ENCODE measurements around the gene EPN1. TPM values are rescaled to one million over a fixed set of nuclear protein-coding genes. Genes with fewer than 3 reads are reported as not detected.

The EPN1 gene
- total and polyA plus RNA-seq, 4 donors: 18.6 to 117 (median 77.8) TPM

DNA sequence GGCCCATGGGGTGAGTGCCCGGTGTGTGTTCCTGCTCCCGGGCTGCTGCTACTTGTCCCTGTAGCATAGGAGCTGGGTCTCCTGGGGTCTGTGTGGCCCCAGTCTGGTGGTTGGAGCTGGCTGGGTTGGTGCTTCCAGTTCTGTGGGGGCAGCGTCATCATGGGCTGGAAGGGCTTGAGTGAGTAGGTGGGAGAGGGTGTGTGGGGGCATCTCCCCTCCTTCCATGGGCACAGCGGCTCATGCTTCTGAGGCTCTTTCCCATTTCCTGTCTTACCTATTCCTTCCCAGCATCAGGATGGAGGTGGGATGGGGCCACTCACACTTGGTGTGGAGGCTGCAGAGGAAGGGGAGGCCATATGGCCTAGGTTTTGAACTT lies 8.0 kb upstream of the EPN1 start:
- Histone ChIP-seq H3K27me3 (ENCODE audit: control insufficient read depth in 4 of 4, insufficient read depth in 4 of 4, low read length in 3 of 4) (no peaks in the 10 kb centered on the region), H3K9me3 (ENCODE audit: control insufficient read depth in 4 of 4, low read length in 3 of 4) (no peaks in the 10 kb centered on the region), H3K36me3 (ENCODE audit: control insufficient read depth in 4 of 4, insufficient read depth in 3 of 4, low read depth in 1 of 4, low read length in 3 of 4) (peaks cover 27 to 75% (median 62%) of the 10 kb centered on the region in 4 donors), H3K27ac (ENCODE audit: low read depth in 1 of 2, low read length in 2 of 2) (no peak overlapping the region), H3K9ac (ENCODE audit: low read depth in 1 of 2, low read length in 2 of 2) (no peak overlapping the region), H3K4me3 (ENCODE audit: low read depth in 1 of 3, low read length in 3 of 3) (no peak overlapping the region), H3K4me1 (ENCODE audit: control insufficient read depth in 4 of 4, insufficient read depth in 4 of 4, low read length in 3 of 4) (peaks cover 0 to 12% (median 0%) of the 10 kb centered on the region in 4 donors)
- 99% methylated on average over 4 of the region's 4 CpGs for WGBS
- TF ChIP-seq GABPA (IDR thresholded peaks at IDR 0.05 in 1 of 2, conservative IDR thresholded peaks at IDR 0.05 in 1 of 2): no peak
- TF ChIP-seq, protein P1, sequence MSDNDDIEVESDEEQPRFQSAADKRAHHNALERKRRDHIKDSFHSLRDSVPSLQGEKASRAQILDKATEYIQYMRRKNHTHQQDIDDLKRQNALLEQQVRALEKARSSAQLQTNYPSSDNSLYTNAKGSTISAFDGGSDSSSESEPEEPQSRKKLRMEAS (IDR thresholded peaks at IDR 0.05): no peak
- TF ChIP-seq, protein P2, sequence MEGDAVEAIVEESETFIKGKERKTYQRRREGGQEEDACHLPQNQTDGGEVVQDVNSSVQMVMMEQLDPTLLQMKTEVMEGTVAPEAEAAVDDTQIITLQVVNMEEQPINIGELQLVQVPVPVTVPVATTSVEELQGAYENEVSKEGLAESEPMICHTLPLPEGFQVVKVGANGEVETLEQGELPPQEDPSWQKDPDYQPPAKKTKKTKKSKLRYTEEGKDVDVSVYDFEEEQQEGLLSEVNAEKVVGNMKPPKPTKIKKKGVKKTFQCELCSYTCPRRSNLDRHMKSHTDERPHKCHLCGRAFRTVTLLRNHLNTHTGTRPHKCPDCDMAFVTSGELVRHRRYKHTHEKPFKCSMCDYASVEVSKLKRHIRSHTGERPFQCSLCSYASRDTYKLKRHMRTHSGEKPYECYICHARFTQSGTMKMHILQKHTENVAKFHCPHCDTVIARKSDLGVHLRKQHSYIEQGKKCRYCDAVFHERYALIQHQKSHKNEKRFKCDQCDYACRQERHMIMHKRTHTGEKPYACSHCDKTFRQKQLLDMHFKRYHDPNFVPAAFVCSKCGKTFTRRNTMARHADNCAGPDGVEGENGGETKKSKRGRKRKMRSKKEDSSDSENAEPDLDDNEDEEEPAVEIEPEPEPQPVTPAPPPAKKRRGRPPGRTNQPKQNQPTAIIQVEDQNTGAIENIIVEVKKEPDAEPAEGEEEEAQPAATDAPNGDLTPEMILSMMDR (IDR thresholded peaks at IDR 0.05; ENCODE audit: low read depth, low read length, missing input control): no peak
- no peak for TF ChIP-seq JUND (IDR thresholded peaks at IDR 0.05)
- TF ChIP-seq FOXA2 (IDR thresholded peaks at IDR 0.05): no peak
- TF ChIP-seq EGR1 (IDR thresholded peaks at IDR 0.05; ENCODE audit: low read depth in 2 of 2): no peak
- TF ChIP-seq, protein P3, sequence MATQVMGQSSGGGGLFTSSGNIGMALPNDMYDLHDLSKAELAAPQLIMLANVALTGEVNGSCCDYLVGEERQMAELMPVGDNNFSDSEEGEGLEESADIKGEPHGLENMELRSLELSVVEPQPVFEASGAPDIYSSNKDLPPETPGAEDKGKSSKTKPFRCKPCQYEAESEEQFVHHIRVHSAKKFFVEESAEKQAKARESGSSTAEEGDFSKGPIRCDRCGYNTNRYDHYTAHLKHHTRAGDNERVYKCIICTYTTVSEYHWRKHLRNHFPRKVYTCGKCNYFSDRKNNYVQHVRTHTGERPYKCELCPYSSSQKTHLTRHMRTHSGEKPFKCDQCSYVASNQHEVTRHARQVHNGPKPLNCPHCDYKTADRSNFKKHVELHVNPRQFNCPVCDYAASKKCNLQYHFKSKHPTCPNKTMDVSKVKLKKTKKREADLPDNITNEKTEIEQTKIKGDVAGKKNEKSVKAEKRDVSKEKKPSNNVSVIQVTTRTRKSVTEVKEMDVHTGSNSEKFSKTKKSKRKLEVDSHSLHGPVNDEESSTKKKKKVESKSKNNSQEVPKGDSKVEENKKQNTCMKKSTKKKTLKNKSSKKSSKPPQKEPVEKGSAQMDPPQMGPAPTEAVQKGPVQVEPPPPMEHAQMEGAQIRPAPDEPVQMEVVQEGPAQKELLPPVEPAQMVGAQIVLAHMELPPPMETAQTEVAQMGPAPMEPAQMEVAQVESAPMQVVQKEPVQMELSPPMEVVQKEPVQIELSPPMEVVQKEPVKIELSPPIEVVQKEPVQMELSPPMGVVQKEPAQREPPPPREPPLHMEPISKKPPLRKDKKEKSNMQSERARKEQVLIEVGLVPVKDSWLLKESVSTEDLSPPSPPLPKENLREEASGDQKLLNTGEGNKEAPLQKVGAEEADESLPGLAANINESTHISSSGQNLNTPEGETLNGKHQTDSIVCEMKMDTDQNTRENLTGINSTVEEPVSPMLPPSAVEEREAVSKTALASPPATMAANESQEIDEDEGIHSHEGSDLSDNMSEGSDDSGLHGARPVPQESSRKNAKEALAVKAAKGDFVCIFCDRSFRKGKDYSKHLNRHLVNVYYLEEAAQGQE (IDR thresholded peaks at IDR 0.05): no peak
- no peak for TF ChIP-seq FOXA1 (IDR thresholded peaks at IDR 0.05)
- no peak for TF ChIP-seq SP1 (IDR thresholded peaks at IDR 0.05)
- TF ChIP-seq HNF4G (IDR thresholded peaks at IDR 0.05): no peak
- TF ChIP-seq, protein P4, sequence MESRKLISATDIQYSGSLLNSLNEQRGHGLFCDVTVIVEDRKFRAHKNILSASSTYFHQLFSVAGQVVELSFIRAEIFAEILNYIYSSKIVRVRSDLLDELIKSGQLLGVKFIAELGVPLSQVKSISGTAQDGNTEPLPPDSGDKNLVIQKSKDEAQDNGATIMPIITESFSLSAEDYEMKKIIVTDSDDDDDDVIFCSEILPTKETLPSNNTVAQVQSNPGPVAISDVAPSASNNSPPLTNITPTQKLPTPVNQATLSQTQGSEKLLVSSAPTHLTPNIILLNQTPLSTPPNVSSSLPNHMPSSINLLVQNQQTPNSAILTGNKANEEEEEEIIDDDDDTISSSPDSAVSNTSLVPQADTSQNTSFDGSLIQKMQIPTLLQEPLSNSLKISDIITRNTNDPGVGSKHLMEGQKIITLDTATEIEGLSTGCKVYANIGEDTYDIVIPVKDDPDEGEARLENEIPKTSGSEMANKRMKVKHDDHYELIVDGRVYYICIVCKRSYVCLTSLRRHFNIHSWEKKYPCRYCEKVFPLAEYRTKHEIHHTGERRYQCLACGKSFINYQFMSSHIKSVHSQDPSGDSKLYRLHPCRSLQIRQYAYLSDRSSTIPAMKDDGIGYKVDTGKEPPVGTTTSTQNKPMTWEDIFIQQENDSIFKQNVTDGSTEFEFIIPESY (IDR thresholded peaks at IDR 0.05): no peak
- TF ChIP-seq, protein P5, sequence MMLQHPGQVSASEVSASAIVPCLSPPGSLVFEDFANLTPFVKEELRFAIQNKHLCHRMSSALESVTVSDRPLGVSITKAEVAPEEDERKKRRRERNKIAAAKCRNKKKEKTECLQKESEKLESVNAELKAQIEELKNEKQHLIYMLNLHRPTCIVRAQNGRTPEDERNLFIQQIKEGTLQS (IDR thresholded peaks at IDR 0.05): no peak
- no peak for TF ChIP-seq RXRA (IDR thresholded peaks at IDR 0.05)
- TF ChIP-seq RAD21 (IDR thresholded peaks at IDR 0.05): no peak
- no peak for TF ChIP-seq TAF1 (conservative IDR thresholded peaks at IDR 0.05)
- TF ChIP-seq HNF4A (conservative IDR thresholded peaks at IDR 0.05): no peak
- no peak for TF ChIP-seq YY1 (IDR thresholded peaks at IDR 0.05)
- TF ChIP-seq NR2F2 (IDR thresholded peaks at IDR 0.05): no peak
- no peak for DNase-seq (ENCODE audit: low spot score)

All from liver (tissue), 9 donors.